GM21423 (cell line): ENCODE data around the gene B3GALT5.
"Not testable (repeated sequence)": the region's sequence is repeated elsewhere in the genome, so short reads cannot be mapped to it uniquely, and the experiment has no call there.

ENCODE experiments used
- ATAC-seq: cut with Tn5 transposase; IDR thresholded peaks from one replicate; pipeline ENCODE4 v1.9.1; 2021; ENCODE audit warnings: mild to moderate bottlenecking, moderate library complexity; ENCODE audit not compliant: unreplicated experiment

The B3GALT5 gene

GRCh38 chr21:39666026-39666425 is 53.3 kb downstream of the B3GALT5 start:
- no peak for ATAC-seq

GRCh38 chr21:39666681-39667315 is 54.1 kb downstream of the B3GALT5 start:
- ATAC-seq: no peak

- ATAC-seq: no peak
These were observed 54.7 kb downstream of the B3GALT5 start for GRCh38 chr21:39667353-39667891.

- ATAC-seq: no peak
These were observed 55.6 kb downstream of the B3GALT5 start for GRCh38 chr21:39668369-39668768.

- ATAC-seq: no peak
These were observed 56.7 kb downstream of the B3GALT5 start for GRCh38 chr21:39669485-39669884.

GRCh38 chr21:39669976-39670661 is 57.4 kb downstream of the B3GALT5 start:
- no peak for ATAC-seq

- no peak for ATAC-seq
These were observed 58.0 kb downstream of the B3GALT5 start for GRCh38 chr21:39670701-39671100.

- ATAC-seq: no peak
These were observed 59.2 kb downstream of the B3GALT5 start for GRCh38 chr21:39671986-39672385.

GRCh38 chr21:39673163-39673562 is 60.4 kb downstream of the B3GALT5 start:
- ATAC-seq: no peak

GRCh38 chr21:39673736-39674135 is 61.0 kb downstream of the B3GALT5 start:
- ATAC-seq: no peak

GRCh38 chr21:39674801-39675200 is 62.1 kb downstream of the B3GALT5 start:
- ATAC-seq: no peak

- no peak for ATAC-seq
These were observed 62.9 kb downstream of the B3GALT5 start for GRCh38 chr21:39675590-39675989.

GRCh38 chr21:39675993-39676661 is 63.4 kb downstream of the B3GALT5 start:
- ATAC-seq: no peak

- no peak for ATAC-seq
These were observed 67.5 kb downstream of the B3GALT5 start for GRCh38 chr21:39680216-39680615.

- no peak for ATAC-seq
These were observed 68.5 kb downstream of the B3GALT5 start for GRCh38 chr21:39681257-39681656.

- ATAC-seq: no peak
These were observed 69.1 kb downstream of the B3GALT5 start for GRCh38 chr21:39681845-39682244.

GRCh38 chr21:39685236-39685635 is 72.5 kb downstream of the B3GALT5 start:
- no peak for ATAC-seq

GRCh38 chr21:39685991-39686390 is 73.3 kb downstream of the B3GALT5 start:
- no peak for ATAC-seq

- ATAC-seq: no peak
These were observed 74.1 kb downstream of the B3GALT5 start for GRCh38 chr21:39686646-39687468.

- ATAC-seq: no peak
These were observed 75.3 kb downstream of the B3GALT5 start for GRCh38 chr21:39688010-39688409.

GRCh38 chr21:39689860-39690259 is 77.1 kb downstream of the B3GALT5 start:
- not testable (repeated sequence) for ATAC-seq
